ENCODE measurements around the gene BTBD2. TPM values are rescaled to one million over a fixed set of nuclear protein-coding genes. Genes with fewer than 3 reads are reported as not detected.

BTBD2 gene
- total and polyA plus RNA-seq, 2 of the 13 experiments (the other 11 are each of a cell fraction or from before 2014, with no cell fraction given), result 28.1 to 45.3 TPM

- TF ChIP-seq PAXIP1 (CRISPR knock-in tag; conservative IDR thresholded peaks at IDR 0.05) (peak; percentile 87), JARID2 (CRISPR knock-in tag; IDR thresholded peaks at IDR 0.05; ENCODE audit: insufficient replicate concordance) (no peak), HMG20B (CRISPR knock-in tag; conservative IDR thresholded peaks at IDR 0.05) (no peak), KDM2A (CRISPR knock-in tag; IDR thresholded peaks at IDR 0.05; ENCODE audit: borderline replicate concordance, low read depth) (peak; percentile 65), ZNF770 (CRISPR knock-in tag; IDR thresholded peaks at IDR 0.05) (no peak; the same call in 1 of the 2 replicates), ZIK1 (CRISPR knock-in tag; IDR thresholded peaks at IDR 0.05; ENCODE audit: borderline replicate concordance, low read depth) (peak; percentile 50; the same call in 1 of the 2 replicates), ZFY (CRISPR knock-in tag; IDR thresholded peaks at IDR 0.05) (peak; percentile 90), TEF (CRISPR knock-in tag; IDR thresholded peaks at IDR 0.05) (no peak), ZBTB3 (CRISPR knock-in tag; IDR thresholded peaks at IDR 0.05; ENCODE audit: borderline replicate concordance, low read depth) (no peak), NBN (conservative IDR thresholded peaks at IDR 0.05) (no peak), NRL (CRISPR knock-in tag; IDR thresholded peaks at IDR 0.05; ENCODE audit: borderline replicate concordance) (peak; percentile 17; the same call in 1 of the 2 replicates), MXD1 (CRISPR knock-in tag; IDR thresholded peaks at IDR 0.05) (0 out of 2 replicates have a peak, but pooled peaks have one; percentile 57), ZSCAN21 (CRISPR knock-in tag; IDR thresholded peaks at IDR 0.05; ENCODE audit: borderline replicate concordance) (no peak), HNRNPH1 (optimal IDR thresholded peaks at IDR 0.05; ENCODE audit: low read depth, low read length) (no peak), TBP (CRISPR knock-in tag; IDR thresholded peaks at IDR 0.05) (no peak), ZNF276 (CRISPR knock-in tag; IDR thresholded peaks at IDR 0.05; ENCODE audit: low read depth) (no peak), ZFAT (CRISPR knock-in tag; conservative IDR thresholded peaks at IDR 0.05) (no peak)
Measured at GRCh38 chr19:2061495-2062388, 46.2 kb upstream of the BTBD2 start (continued).

All from HepG2 (cell line).